SU-DHL-6 (cell line): ENCODE results near the gene STX19.

Source experiments
- EZH2phosphoT487 ChIP-seq: fragments of 200-600 bp; sonication (generic), shearing (Covaris generic); conservative IDR thresholded peaks from 2 replicates; pipeline ENCODE4 v1.6.1; 2018; ENCODE audit warnings: mild to moderate bottlenecking, antibody characterized with exemption, low read length, moderate library complexity, mixed read lengths
- TF ChIP-seq, protein P1 (sequence below): fragments of 200-600 bp; sonication (generic); IDR thresholded peaks from one replicate; pipeline ENCODE4 v1.5.1; 2017; ENCODE audit warnings: antibody characterized with exemption, mild to moderate bottlenecking, low read length, moderate library complexity; ENCODE audit not compliant: insufficient read depth, poor library complexity, severe bottlenecking

DNA sequence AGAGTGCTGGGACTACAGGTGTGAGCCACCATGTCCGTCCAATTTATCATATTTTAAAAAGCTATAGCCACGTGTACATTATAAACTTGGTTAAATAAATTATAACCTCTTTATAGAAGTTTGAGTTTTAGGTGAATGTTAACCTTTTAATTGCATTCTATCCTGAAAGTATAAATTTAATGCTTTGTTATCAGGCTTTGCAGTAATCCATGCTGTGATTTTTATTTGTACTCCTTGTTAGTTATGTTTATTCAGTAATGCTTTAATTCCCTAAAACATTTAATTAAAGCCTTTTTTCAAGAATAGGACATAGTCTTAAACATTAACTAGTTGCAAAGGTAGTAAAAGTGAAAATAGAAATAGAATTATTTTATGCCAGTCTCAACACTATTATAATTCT lies 36.8 kb downstream of the STX19 start:
- TF ChIP-seq, protein P1, sequence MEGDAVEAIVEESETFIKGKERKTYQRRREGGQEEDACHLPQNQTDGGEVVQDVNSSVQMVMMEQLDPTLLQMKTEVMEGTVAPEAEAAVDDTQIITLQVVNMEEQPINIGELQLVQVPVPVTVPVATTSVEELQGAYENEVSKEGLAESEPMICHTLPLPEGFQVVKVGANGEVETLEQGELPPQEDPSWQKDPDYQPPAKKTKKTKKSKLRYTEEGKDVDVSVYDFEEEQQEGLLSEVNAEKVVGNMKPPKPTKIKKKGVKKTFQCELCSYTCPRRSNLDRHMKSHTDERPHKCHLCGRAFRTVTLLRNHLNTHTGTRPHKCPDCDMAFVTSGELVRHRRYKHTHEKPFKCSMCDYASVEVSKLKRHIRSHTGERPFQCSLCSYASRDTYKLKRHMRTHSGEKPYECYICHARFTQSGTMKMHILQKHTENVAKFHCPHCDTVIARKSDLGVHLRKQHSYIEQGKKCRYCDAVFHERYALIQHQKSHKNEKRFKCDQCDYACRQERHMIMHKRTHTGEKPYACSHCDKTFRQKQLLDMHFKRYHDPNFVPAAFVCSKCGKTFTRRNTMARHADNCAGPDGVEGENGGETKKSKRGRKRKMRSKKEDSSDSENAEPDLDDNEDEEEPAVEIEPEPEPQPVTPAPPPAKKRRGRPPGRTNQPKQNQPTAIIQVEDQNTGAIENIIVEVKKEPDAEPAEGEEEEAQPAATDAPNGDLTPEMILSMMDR: no peak
- no peak for TF ChIP-seq EZH2phosphoT487
